PC-3 (cell line): Measurements from ENCODE around the gene DDX5.

Experiments used
- EZH2 ChIP-seq: fragments of 300-600 bp; sonication (generic); IDR thresholded peaks from one replicate; pipeline ENCODE4 v1.6.1; 2017; ENCODE audit warnings: antibody characterized with exemption, mild to moderate bottlenecking, low read length; ENCODE audit not compliant: unreplicated experiment
- EZH2phosphoT487 ChIP-seq: fragments of 300-600 bp; sonication (generic); IDR thresholded peaks from 2 replicates; pipeline ENCODE4 v1.6.1; 2018; ENCODE audit warnings: mild to moderate bottlenecking, antibody characterized with exemption, low read length, borderline replicate concordance

- TF ChIP-seq EZH2 (no peak), EZH2phosphoT487 (no peak)
These were observed 6.1 kb downstream of the DDX5 start for GRCh38 chr17:64499805-64500486.
